Upper lobe of right lung (tissue), 1 donor: Measurements from ENCODE around the gene EIF2B5. TPM values are rescaled to one million over a fixed set of nuclear protein-coding genes. Genes with fewer than 3 reads are reported as not detected.

ENCODE experiments used
- ATAC-seq: fragments of 200-7000 bp; cut with Tn5 transposase; one replicate; pipeline ENCODE4 v1.9.1; 2020; ENCODE audit warnings: mild to moderate bottlenecking, moderate library complexity
- DNase-seq: peaks from one replicate; pipeline ENCODE4 v3.0.0-alpha.2; 2020
- H3K27ac ChIP-seq: fragments of 200-600 bp; one replicate; pipeline ENCODE4 v1.8.0; 2022
- H3K27me3 ChIP-seq: fragments of 200-600 bp; one replicate; pipeline ENCODE4 v1.8.0; 2022; ENCODE audit warnings: mild to moderate bottlenecking
- H3K36me3 ChIP-seq: fragments of 200-600 bp; one replicate; pipeline ENCODE4 v1.8.0; 2022
- H3K4me1 ChIP-seq: fragments of 200-600 bp; one replicate; pipeline ENCODE4 v1.8.0; 2022
- H3K4me3 ChIP-seq: fragments of 200-600 bp; one replicate; pipeline ENCODE4 v1.8.0; 2022; ENCODE audit warnings: mild to moderate bottlenecking
- H3K9me3 ChIP-seq: fragments of 200-600 bp; one replicate; pipeline ENCODE4 v1.8.0; 2022
- intact Hi-C: fragments of 100-400 bp; cut with DNase I; formaldehyde crosslinking; loops from one replicate; pipeline ENCODE4 v1.11.0; 2022
- total RNA-seq: library from RNA; stranded (reverse); fragmentation: NEBNext Ultra II Directional; extraction: Animal tissue kit (Norgen Biotek cat#: 25700); gene quantifications from one replicate; pipeline ENCODE4 v1.2.1, GENCODE V29; 2021
- TF ChIP-seq, protein P1 (sequence below): fragments of 200-600 bp; IDR thresholded peaks from one replicate; pipeline ENCODE4 v1.8.0; 2022; ENCODE audit warnings: antibody characterized with exemption
- donor health status: DM: no; HTN: yes; CAD: no; lungs with severe emphysema.

The EIF2B5 gene
- total RNA-seq, 1 donor from 2014 or later, result 37.6 TPM

DNA sequence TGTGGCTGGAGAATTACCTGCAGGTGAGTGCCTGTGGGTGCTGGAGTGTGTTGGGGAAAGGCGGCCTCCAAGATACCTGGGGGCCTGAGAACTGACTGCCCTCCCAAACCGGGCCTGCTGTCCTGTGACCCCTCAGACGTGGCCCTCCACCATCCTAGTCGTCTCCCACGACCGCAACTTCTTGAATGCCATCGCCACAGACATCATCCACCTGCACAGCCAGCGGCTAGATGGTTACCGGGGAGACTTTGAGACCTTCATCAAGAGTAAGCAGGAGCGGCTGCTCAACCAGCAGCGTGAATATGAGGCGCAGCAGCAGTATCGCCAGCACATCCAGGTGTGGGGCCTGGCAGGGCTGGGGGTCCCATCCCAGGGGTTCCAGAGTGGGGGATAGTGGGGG is 54.3 kb downstream of the EIF2B5 start:
- ATAC-seq, result no peak
- Histone ChIP-seq H3K9me3 (no peaks in the 10 kb centered on the region), H3K4me3 (no peak overlapping the region), H3K36me3 (peaks cover 66% of the 10 kb centered on the region), H3K27me3 (no peaks in the 10 kb centered on the region), H3K27ac (no peak overlapping the region), H3K4me1 (peaks cover 19% of the 10 kb centered on the region)
- no peak for DNase-seq
- intact Hi-C loops, result no loop called here
- TF ChIP-seq, protein P1, sequence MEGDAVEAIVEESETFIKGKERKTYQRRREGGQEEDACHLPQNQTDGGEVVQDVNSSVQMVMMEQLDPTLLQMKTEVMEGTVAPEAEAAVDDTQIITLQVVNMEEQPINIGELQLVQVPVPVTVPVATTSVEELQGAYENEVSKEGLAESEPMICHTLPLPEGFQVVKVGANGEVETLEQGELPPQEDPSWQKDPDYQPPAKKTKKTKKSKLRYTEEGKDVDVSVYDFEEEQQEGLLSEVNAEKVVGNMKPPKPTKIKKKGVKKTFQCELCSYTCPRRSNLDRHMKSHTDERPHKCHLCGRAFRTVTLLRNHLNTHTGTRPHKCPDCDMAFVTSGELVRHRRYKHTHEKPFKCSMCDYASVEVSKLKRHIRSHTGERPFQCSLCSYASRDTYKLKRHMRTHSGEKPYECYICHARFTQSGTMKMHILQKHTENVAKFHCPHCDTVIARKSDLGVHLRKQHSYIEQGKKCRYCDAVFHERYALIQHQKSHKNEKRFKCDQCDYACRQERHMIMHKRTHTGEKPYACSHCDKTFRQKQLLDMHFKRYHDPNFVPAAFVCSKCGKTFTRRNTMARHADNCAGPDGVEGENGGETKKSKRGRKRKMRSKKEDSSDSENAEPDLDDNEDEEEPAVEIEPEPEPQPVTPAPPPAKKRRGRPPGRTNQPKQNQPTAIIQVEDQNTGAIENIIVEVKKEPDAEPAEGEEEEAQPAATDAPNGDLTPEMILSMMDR, result no peak

DNA sequence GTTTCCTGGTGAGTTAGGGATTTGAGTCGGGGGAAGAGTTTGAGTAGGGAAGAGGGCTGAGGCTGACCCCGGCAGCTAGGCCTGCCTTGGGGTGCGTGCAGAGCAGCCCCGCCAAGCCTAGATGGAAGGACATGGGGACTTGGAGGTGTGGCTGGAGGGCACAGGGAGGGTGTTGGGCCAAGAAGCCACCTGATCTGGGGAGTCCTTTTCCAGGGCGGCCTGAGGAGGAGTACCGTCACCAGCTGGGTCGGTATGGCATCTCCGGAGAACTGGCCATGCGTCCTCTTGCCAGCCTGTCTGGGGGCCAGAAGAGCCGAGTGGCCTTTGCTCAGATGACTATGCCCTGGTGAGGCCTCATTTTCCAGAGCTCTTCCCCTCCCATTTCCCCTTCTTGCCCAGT is 57.7 kb downstream of the EIF2B5 start:
- no peaks in the 10 kb centered on the region for H3K27me3 ChIP-seq
- no peak overlapping the region for H3K4me3 ChIP-seq
- H3K27ac ChIP-seq, result no peak overlapping the region
- H3K9me3 ChIP-seq, result no peaks in the 10 kb centered on the region
- no peak for DNase-seq
- TF ChIP-seq, protein P1, result no peak
- ATAC-seq, result no peak
- H3K36me3 ChIP-seq, result peaks cover 82% of the 10 kb centered on the region
- intact Hi-C loops, result no loop called here
- no peaks in the 10 kb centered on the region for H3K4me1 ChIP-seq

DNA sequence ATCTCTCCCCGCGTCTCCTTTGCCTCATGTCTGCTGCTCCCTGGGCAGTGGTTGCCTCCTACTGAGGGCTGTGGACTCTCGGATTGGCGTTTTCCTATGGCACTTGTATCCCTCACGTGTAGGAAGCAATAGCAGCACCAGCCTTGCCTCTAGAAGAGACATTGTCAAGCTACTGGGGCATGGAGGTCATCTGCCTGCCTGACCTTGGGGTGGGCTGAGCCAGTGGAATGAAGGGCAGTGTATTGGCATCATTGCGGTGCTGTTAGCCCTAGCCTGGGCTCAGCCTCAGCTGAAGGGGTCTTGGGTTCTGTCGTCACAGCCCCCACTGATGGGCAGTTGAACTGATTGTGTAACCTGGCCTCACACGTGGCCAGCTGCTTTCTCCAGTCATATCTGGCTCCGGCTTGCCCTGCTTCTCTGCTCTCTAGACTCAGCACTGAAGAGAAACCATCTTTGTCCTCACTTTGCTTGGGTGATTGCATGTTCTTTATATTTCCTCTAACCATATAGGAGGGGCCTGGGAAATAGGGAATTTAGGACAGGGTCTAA is 58.9 kb downstream of the EIF2B5 start:
- H3K27me3 ChIP-seq, result no peaks in the 10 kb centered on the region
- no peaks in the 10 kb centered on the region for H3K9me3 ChIP-seq
- intact Hi-C loops, result no loop called here
- DNase-seq, result no peak
- H3K4me1 ChIP-seq, result no peaks in the 10 kb centered on the region
- ATAC-seq, result no peak
- TF ChIP-seq, protein P1, result no peak
- peaks cover 71% of the 10 kb centered on the region for H3K36me3 ChIP-seq
- no peak overlapping the region for H3K27ac ChIP-seq
- no peak overlapping the region for H3K4me3 ChIP-seq

Other genes with a start within 250 kb of the EIF2B5 start
- gene ABCC5, start 117.5 kb upstream of the EIF2B5 start, total RNA-seq, result 33.5 TPM
- gene HTR3D, start 103.6 kb upstream of the EIF2B5 start, total RNA-seq, result not detected
- gene HTR3C, start 82.3 kb upstream of the EIF2B5 start, total RNA-seq, result not detected
- gene HTR3E, start 38.3 kb upstream of the EIF2B5 start, total RNA-seq, result not detected
- gene DVL3, start 20.0 kb downstream of the EIF2B5 start, total RNA-seq, result 54.1 TPM
- gene AP2M1, start 39.5 kb downstream of the EIF2B5 start, total RNA-seq, result 245 TPM
- 60.9 TPM for gene ABCF3, start 50.8 kb downstream of the EIF2B5 start, total RNA-seq
- gene VWA5B2, start 94.2 kb downstream of the EIF2B5 start, total RNA-seq, result not detected
- gene ALG3, start 113.6 kb downstream of the EIF2B5 start, total RNA-seq, result 33.8 TPM
- gene EEF1AKMT4, start 114.3 kb downstream of the EIF2B5 start, total RNA-seq, result 2.7 TPM
- not detected for gene CAMK2N2, start 126.2 kb downstream of the EIF2B5 start, total RNA-seq
- not detected for gene ECE2, start 140.7 kb downstream of the EIF2B5 start, total RNA-seq
- gene PSMD2, start 163.9 kb downstream of the EIF2B5 start, total RNA-seq, result 152 TPM
- gene EIF4G1, start 179.2 kb downstream of the EIF2B5 start, total RNA-seq, result 295 TPM
- 19.0 TPM for gene FAM131A, start 202.2 kb downstream of the EIF2B5 start, total RNA-seq
- gene CLCN2, start 226.2 kb downstream of the EIF2B5 start, total RNA-seq, result 3.8 TPM
- 63.2 TPM for gene POLR2H, start 226.4 kb downstream of the EIF2B5 start, total RNA-seq
- gene THPO, start 242.8 kb downstream of the EIF2B5 start, total RNA-seq, result 0.20 TPM
- gene CHRD, start 244.7 kb downstream of the EIF2B5 start, total RNA-seq, result 5.3 TPM